H1 (cell line): ENCODE measurements around the gene TSSC4. TPM values are rescaled to one million over a fixed set of nuclear protein-coding genes. Genes with fewer than 3 reads are reported as not detected.
A peak's percentile ranks its signal among the peaks of the same experiment; 100 is the strongest.

Experiments used
- CTCF ChIA-PET: fragments of 300-600 bp; sonication (Branson Sonifier 250); formaldehyde crosslinking; loops from one replicate; lab custom pipeline; 2021; ENCODE audit not compliant: partially characterized antibody; lab: Charles Lee
- POLR2A ChIA-PET: fragments of 300-600 bp; sonication (Branson Sonifier 250); formaldehyde crosslinking; loops from one replicate; lab custom pipeline; 2021; ENCODE audit warnings: inconsistent platforms; ENCODE audit not compliant: partially characterized antibody; lab: Charles Lee
- DNase-seq, 2 experiments: peaks; one replicate each; pipeline versions ENCODE4 v3.0.0 to v3.0.0-alpha.2; 2010 to 2022; ENCODE audit warnings: low spot score in 2 of 2, low read depth in 1 of 2, mixed read lengths in 1 of 2
- FAIRE-seq: peaks from 2 replicates; lab custom pipeline; 2011; peaks lifted over from hg19 to GRCh38; lab: Jason Lieb, UNC
- H2AFZ ChIP-seq: 2 replicates; pipeline ENCODE4 v1.8.1; 2012; ENCODE audit warnings: low read length, inconsistent platforms
- H2AK5ac ChIP-seq: 2 replicates; pipeline ENCODE4 v1.6.1; 2013; ENCODE audit warnings: low read depth, low read length
- H2BK120ac ChIP-seq: replicated peaks from 2 replicates; pipeline ENCODE3; 2013; ENCODE audit warnings: low read depth, low read length, inconsistent platforms
- H2BK12ac ChIP-seq: 2 replicates; pipeline ENCODE4 v1.6.1; 2013; ENCODE audit warnings: low read depth, low read length
- H2BK15ac ChIP-seq: 2 replicates; pipeline ENCODE4 v1.6.1; 2013; ENCODE audit warnings: low read length
- H2BK20ac ChIP-seq: 2 replicates; pipeline ENCODE4 v1.6.1; 2013; ENCODE audit warnings: low read length
- H2BK5ac ChIP-seq: 2 replicates; pipeline ENCODE4 v1.6.1; 2013; ENCODE audit warnings: low read depth, low read length
- H3K14ac ChIP-seq: 2 replicates; pipeline ENCODE4 v1.6.1; 2013; ENCODE audit warnings: inconsistent platforms; ENCODE audit not compliant: insufficient read length
- H3K18ac ChIP-seq: 2 replicates; pipeline ENCODE4 v1.6.1; 2013; ENCODE audit warnings: low read length; ENCODE audit errors: extremely low read depth
- H3K23ac ChIP-seq: 2 replicates; pipeline ENCODE4 v1.6.1; 2013; ENCODE audit warnings: inconsistent platforms; ENCODE audit not compliant: insufficient read length
- H3K23me2 ChIP-seq: 2 replicates; pipeline ENCODE4 v1.6.1; 2013; ENCODE audit warnings: low read depth, low read length
- H3K27ac ChIP-seq: 2 replicates; pipeline ENCODE4 v1.6.1; 2011; ENCODE audit warnings: low read depth, low read length, inconsistent platforms
- H3K27me3 ChIP-seq, 4 experiments: replicated peaks in 1 of 4; 1 replicate in 1 of 4; 2 replicates in 3 of 4; pipeline versions ENCODE4 v1.6.1 to v1.8.1; 2011 to 2013; ENCODE audit warnings: low read length in 3 of 4, mild to moderate bottlenecking in 3 of 4, inconsistent platforms in 2 of 4, mixed read lengths in 2 of 4, moderate library complexity in 1 of 4; ENCODE audit not compliant: control insufficient read depth in 3 of 4, insufficient read depth in 3 of 4; ENCODE audit errors: extremely low read depth in 1 of 4
- H3K36me3 ChIP-seq, 4 experiments: 2 replicates each; pipeline versions ENCODE4 v1.6.1 to v1.8.1; 2011 to 2013; ENCODE audit warnings: mild to moderate bottlenecking in 4 of 4, low read length in 3 of 4, moderate library complexity in 2 of 4, control low read depth in 1 of 4, inconsistent platforms in 1 of 4; ENCODE audit not compliant: insufficient read depth in 4 of 4, control insufficient read depth in 2 of 4
- H3K4ac ChIP-seq: replicated peaks from 2 replicates; pipeline ENCODE3; 2013; ENCODE audit warnings: low read length, low read depth, mixed read lengths, inconsistent platforms; ENCODE audit not compliant: insufficient read length
- H3K4me1 ChIP-seq, 4 experiments: replicated peaks in 1 of 4; 1 replicate in 1 of 4; 2 replicates in 3 of 4; pipeline versions ENCODE4 v1.6.1 to v1.8.1; 2011 to 2013; ENCODE audit warnings: low read length in 3 of 4, inconsistent platforms in 2 of 4, mixed read lengths in 1 of 4; ENCODE audit not compliant: insufficient read depth in 4 of 4, control insufficient read depth in 3 of 4
- H3K4me2 ChIP-seq, 2 experiments: 2 replicates each; pipeline versions ENCODE4 v1.6.1 to v1.8.1; 2011 to 2013; ENCODE audit warnings: low read depth in 2 of 2, low read length in 2 of 2, control low read depth in 1 of 2, inconsistent platforms in 1 of 2, mild to moderate bottlenecking in 1 of 2; ENCODE audit not compliant: insufficient read depth in 1 of 2
- H3K4me3 ChIP-seq, 4 experiments: fragments of 200-600, 300-600 bp in 1 of 4; sonication (generic), shearing (Covaris generic), sonication (Bioruptor Twin) in 1 of 4; 2 replicates each; pipeline versions ENCODE4 v1.5.1 to v1.8.1; 2011 to 2016; ENCODE audit warnings: low read length in 4 of 4, low read depth in 3 of 4, control low read depth in 2 of 4, inconsistent platforms in 2 of 4, mild to moderate bottlenecking in 2 of 4, mixed read lengths in 1 of 4, moderate library complexity in 1 of 4; ENCODE audit not compliant: insufficient read depth in 2 of 4; ENCODE audit errors: extremely low read depth in 1 of 4
- H3K56ac ChIP-seq: replicated peaks from 2 replicates; pipeline ENCODE3; 2013; ENCODE audit warnings: low read depth, mild to moderate bottlenecking, mixed read lengths, low read length, inconsistent platforms; ENCODE audit not compliant: insufficient read length
- H3K79me1 ChIP-seq: 2 replicates; pipeline ENCODE4 v1.6.1; 2013; ENCODE audit warnings: low read depth, low read length, control low read depth
- H3K79me2 ChIP-seq, 2 experiments: 2 replicates each; pipeline versions ENCODE4 v1.6.1 to v1.8.1; 2012 to 2013; ENCODE audit warnings: low read length in 2 of 2, mild to moderate bottlenecking in 2 of 2, inconsistent platforms in 1 of 2; ENCODE audit not compliant: insufficient read depth in 2 of 2, control insufficient read depth in 1 of 2
- H3K9ac ChIP-seq, 4 experiments: replicated peaks in 1 of 4; 1 replicate in 1 of 4; 2 replicates in 3 of 4; pipeline versions ENCODE4 v1.6.1 to v1.8.1; 2011 to 2013; ENCODE audit warnings: low read depth in 3 of 4, low read length in 3 of 4, control low read depth in 2 of 4, mild to moderate bottlenecking in 2 of 4, moderate library complexity in 2 of 4, inconsistent platforms in 1 of 4; ENCODE audit errors: extremely low read depth in 1 of 4
- H3K9me3 ChIP-seq, 2 experiments: 2 replicates each; pipeline versions ENCODE4 v1.6.1 to v1.8.1; 2012 to 2013; ENCODE audit warnings: mild to moderate bottlenecking in 2 of 2, moderate library complexity in 2 of 2, control low read depth in 1 of 2, inconsistent platforms in 1 of 2, low read depth in 1 of 2, low read length in 1 of 2, mixed read lengths in 1 of 2; ENCODE audit not compliant: insufficient read depth in 2 of 2
- H4K20me1 ChIP-seq, 2 experiments: replicated peaks in 1 of 2; 2 replicates each; pipeline versions ENCODE3 to v1.8.1; 2011 to 2013; ENCODE audit warnings: inconsistent platforms in 2 of 2, low read length in 2 of 2, mild to moderate bottlenecking in 1 of 2; ENCODE audit not compliant: insufficient read depth in 2 of 2, control insufficient read depth in 1 of 2
- H4K5ac ChIP-seq: 2 replicates; pipeline ENCODE4 v1.6.1; 2013; ENCODE audit warnings: low read length, low read depth, mixed read lengths, inconsistent platforms; ENCODE audit not compliant: insufficient read length
- H4K8ac ChIP-seq: 2 replicates; pipeline ENCODE4 v1.8.0; 2013; ENCODE audit warnings: mild to moderate bottlenecking, moderate library complexity, low read length, inconsistent platforms; ENCODE audit not compliant: insufficient read depth; ENCODE audit errors: extremely low read depth
- H4K91ac ChIP-seq: replicated peaks from 2 replicates; pipeline ENCODE3; 2013; ENCODE audit warnings: low read length, mixed read lengths, inconsistent platforms; ENCODE audit not compliant: insufficient read length
- E2F6 ChIP-seq: IDR thresholded peaks from 2 replicates; pipeline ENCODE4 v1.6.1; 2012; ENCODE audit warnings: inconsistent platforms
- JUND ChIP-seq: IDR thresholded peaks from 2 replicates; pipeline ENCODE4 v1.6.1; 2011; ENCODE audit warnings: mild to moderate bottlenecking, improper control_type of control experiment, low read length
- MAFK ChIP-seq: IDR thresholded peaks from 2 replicates; pipeline ENCODE4 v1.6.1; 2012; ENCODE audit warnings: low read depth, mild to moderate bottlenecking, improper control_type of control experiment, low read length
- NRF1 ChIP-seq: IDR thresholded peaks from 2 replicates; pipeline ENCODE4 v1.6.1; 2011; ENCODE audit warnings: mild to moderate bottlenecking, low read depth, low read length, improper control_type of control experiment
- YY1 ChIP-seq: IDR thresholded peaks from 2 replicates; pipeline ENCODE4 v1.6.1; 2011; ENCODE audit warnings: low read depth, mild to moderate bottlenecking, low read length
- WGBS, 2 experiments: shearing (Covaris generic) in 1 of 2; methylation state at CpG; one replicate each; pipeline versions ENCODE4 v1.1.6 to v1.1.7; 2013 to 2015; ENCODE audit warnings: low lambda C conversion rate in 2 of 2, mixed read lengths in 2 of 2, inconsistent platforms in 1 of 2, low coverage in 1 of 2, missing lambda C conversion rate in 1 of 2; ENCODE audit not compliant: insufficient replicate concordance in 2 of 2, insufficient coverage in 1 of 2, insufficient read length in 1 of 2; ENCODE audit errors: extremely low coverage in 1 of 2, missing lambda C conversion rate in 1 of 2; 5-methylcytosine and 5-hydroxymethylcytosine counted together
- polyA plus RNA-seq, 7 experiments: library from polyadenylated mRNA; depleted of rRNA in 3 of 7; stranded (reverse) in 5 of 7; unstranded in 2 of 7; fragments of >200 nt in 5 of 7; fragments of 200-250 nt in 2 of 7; gene quantifications; 1 replicate in 5 of 7; 2 replicates in 1 of 7; 4 replicates in 1 of 7; pipeline versions ENCODE4 v1.2.1 to v1.2.3, GENCODE V29; 2011 to 2013; ENCODE audit warnings: missing spikeins in 2 of 7, mixed read lengths in 2 of 7
- total RNA-seq: library from RNA; stranded (reverse); fragmentation: NEBNext Ultra II Directional; extraction: Animal tissue kit (Norgen Biotek cat#: 25700); gene quantifications from 2 replicates; pipeline ENCODE4 v1.2.1, GENCODE V29; 2021
- TF ChIP-seq, protein P1 (sequence below): IDR thresholded peaks from 2 replicates; pipeline ENCODE4 v1.6.1; 2012; ENCODE audit warnings: inconsistent platforms

Gene TSSC4
- total and polyA plus RNA-seq, 2 of the 8 experiments (the other 6 are each of a cell fraction or from before 2014, with no cell fraction given), result 34.0 to 39.3 TPM

DNA sequence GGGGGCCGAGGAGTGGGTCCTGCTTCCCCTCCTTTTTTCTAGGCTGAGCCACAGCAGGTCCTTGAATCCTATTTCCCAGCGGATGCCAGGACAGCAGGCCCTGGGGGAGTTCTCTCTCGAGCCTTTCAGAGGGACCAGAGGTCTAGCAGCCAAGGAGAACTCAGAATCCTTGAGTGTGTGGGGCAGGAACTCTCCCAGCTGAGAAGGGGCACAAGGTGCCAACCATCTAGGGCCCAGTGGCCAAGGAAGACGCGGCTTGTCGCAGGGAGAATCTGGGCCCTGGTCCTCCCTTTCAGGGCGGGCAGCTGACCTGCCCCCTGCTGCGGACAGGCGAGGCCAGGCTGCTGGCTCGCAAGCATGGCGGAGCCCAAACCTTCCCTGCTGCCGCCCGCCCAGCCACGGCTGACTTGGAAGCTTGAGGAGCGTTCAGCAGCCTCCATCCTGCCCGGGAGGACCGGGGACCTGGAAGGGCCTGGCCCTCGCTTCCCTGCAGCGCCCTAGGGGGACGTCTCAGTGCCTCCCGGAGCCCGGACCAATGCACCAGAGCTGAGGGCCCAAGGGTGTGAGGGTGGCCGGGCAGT, 972 bp upstream of the TSSC4 start:
- TF ChIP-seq, protein P1, sequence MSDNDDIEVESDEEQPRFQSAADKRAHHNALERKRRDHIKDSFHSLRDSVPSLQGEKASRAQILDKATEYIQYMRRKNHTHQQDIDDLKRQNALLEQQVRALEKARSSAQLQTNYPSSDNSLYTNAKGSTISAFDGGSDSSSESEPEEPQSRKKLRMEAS, result peak; percentile 32; the same call in 1 of the 2 replicates
- TF ChIP-seq E2F6 (no peak), JUND (no peak), NRF1 (no peak), YY1 (peak; percentile 52; the same call in 1 of the 2 replicates), MAFK (no peak)
- H2BK120ac ChIP-seq, result no peak overlapping the region
- H3K23ac ChIP-seq, result no peak overlapping the region
- peaks cover 12% of the 10 kb centered on the region for H3K23me2 ChIP-seq
- H2BK20ac ChIP-seq, result no peak overlapping the region
- peaks cover 4 to 32% (median 10%) of the 10 kb centered on the region in 4 experiments; a peak in 5 of 8 replicates for H3K36me3 ChIP-seq
- H3K56ac ChIP-seq, result peak overlapping the region; percentile 39
- peak overlapping the region in 3 of 4 experiments; percentile 22 to 68 (median 62); a peak in 6 of 7 replicates for H3K9ac ChIP-seq
- H4K5ac ChIP-seq, result peak overlapping the region; percentile 62
- peaks cover 0 to 17% (median 6%) of the 10 kb centered on the region in 4 experiments; a peak in 5 of 7 replicates for H3K4me1 ChIP-seq
- peak overlapping the region; percentile 71; the same call in 1 of the 2 replicates for H2BK5ac ChIP-seq
- DNase-seq (peak in 1 of 2 experiments; percentile 62), FAIRE-seq (no peak)
- CTCF ChIA-PET, result interaction anchor here (0.7 to 14.1 kb wide), 8 partner anchors 9 to 132 kb away, joined by 3 to 196 read pairs (median 12); no protein-coding TSS in a partner anchor
- H4K20me1 ChIP-seq, result peaks cover 6 to 10% of the 10 kb centered on the region in 2 experiments
- no peak overlapping the region for H2BK12ac ChIP-seq
- H3K14ac ChIP-seq, result no peak overlapping the region
- H3K4me2 ChIP-seq, result peak overlapping the region; percentile 47 to 86
- H3K4ac ChIP-seq, result no peak overlapping the region
- H3K79me2 ChIP-seq, result peaks cover 0 to 14% of the 10 kb centered on the region in 2 experiments; a peak in 3 of 4 replicates
- peak overlapping the region; percentile 39 for H4K91ac ChIP-seq
- H2AFZ ChIP-seq, result no peak overlapping the region
- WGBS, 2 experiments, result 47% methylated on average over 23 of the region's 23 CpGs; no CpG with 5 or more reads in 1 of the 2 experiments
- no peak overlapping the region for H2BK15ac ChIP-seq
- no peaks in the 10 kb centered on the region; the same call in 1 of the 2 replicates for H3K79me1 ChIP-seq
- POLR2A ChIA-PET, result interaction anchor here (0.8 to 5.0 kb wide), 8 partner anchors 10 to 94 kb away, joined by 3 to 42 read pairs (median 8); partner anchors contain the start of gene CD81
- H3K27ac ChIP-seq, result peak overlapping the region; percentile 69; the same call in 1 of the 2 replicates
- H3K4me3 ChIP-seq, result peak overlapping the region; percentile 40 to 86 (median 68)
- peak overlapping the region; percentile 83 for H4K8ac ChIP-seq
- H3K9me3 ChIP-seq, result no peaks in the 10 kb centered on the region
- peak overlapping the region; percentile 78 for H3K18ac ChIP-seq
- H2AK5ac ChIP-seq, result no peak overlapping the region
- no peaks in the 10 kb centered on the region for H3K27me3 ChIP-seq
